CD4-positive, alpha-beta T cell treated with Interleukin-10 for 1 hour (primary cell): ENCODE measurements around the gene PSMB7.

Experiments used
- DNase-seq: peaks from one replicate; pipeline ENCODE4 v3.0.0-alpha.2; 2020

The PSMB7 gene

DNA sequence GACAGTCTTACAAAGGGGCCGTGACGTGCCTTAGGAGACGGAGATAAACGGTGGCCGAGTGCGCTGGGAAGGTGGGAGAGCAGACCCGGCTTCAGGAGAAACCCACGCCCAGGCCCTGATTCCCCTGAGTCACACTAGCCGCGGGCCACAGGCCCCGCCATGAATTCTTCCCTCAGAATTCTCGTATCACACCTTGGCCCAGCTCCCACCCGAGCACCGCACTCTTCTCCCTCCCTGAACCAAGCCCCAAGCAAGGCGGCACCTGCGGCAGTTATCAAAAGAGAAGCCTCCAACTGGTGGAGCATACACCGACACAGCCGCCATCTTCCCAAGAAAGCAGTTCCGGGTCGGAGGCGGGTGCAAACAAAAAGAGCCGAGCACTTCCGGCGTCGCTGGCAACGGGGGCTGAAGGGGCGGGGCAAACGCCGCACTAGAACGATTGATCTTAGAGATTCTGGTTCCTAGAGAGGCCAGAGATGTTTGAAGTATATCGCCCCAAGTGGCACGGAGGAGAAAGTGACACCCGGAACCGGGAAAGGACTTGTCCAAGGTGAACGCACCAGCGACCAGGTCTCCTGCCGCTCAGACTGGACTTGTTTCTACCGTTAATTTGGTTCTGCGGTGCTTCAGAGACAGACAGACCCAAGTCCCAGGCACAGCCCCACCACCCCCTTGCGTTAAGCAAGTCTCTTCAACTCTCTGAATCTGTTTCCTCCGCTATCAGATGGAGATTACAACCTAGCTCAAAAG lies at the start of gene PSMB7:
Gene PSMB7, minus strand, starts transcription at position 341 of the 750 bp plus-strand sequence. Its CDS starts 17 bp downstream, at position 324.
- peak; percentile 97 for DNase-seq

DNA sequence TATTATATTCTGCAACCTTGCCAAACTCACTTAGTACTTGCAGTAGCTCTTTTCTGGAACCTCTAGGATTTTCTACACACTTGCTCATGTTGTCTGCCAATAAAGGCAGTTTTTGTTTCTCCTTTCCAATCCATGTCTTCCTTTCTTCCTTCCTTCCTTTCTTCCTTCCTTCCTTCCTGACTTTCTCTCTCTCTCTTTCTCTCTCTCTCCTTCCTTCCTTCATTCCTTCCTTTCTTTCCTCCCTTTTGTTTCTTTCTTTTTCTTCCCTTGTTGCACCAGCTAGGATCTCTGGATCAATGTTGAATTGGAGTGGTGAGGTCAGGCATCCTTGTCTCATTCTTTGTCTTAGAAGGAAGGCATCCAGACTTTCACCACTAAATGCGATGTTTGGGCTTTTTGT lies 47.5 kb upstream of the PSMB7 start:
- DNase-seq, result no peak

DNA sequence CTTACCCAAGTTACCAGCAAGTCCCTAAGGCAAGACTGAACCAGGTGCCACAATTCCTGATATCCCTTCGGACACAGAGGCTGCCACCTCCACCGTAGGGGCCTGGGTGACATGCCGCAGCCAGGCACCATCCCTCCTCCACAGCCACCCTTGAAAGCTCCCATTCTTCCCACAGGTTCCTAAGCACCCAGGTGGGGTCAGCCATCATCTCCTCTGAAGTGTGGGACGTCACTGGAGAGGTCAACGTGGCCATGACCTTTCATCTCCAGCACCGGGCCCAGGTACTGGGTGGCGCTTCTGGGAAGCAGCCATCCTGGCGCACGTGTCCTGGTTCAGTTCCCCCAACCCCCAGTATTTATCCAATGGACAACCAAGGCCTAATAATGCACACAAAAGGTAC lies 43.2 kb upstream of the PSMB7 start:
- no peak for DNase-seq

DNA sequence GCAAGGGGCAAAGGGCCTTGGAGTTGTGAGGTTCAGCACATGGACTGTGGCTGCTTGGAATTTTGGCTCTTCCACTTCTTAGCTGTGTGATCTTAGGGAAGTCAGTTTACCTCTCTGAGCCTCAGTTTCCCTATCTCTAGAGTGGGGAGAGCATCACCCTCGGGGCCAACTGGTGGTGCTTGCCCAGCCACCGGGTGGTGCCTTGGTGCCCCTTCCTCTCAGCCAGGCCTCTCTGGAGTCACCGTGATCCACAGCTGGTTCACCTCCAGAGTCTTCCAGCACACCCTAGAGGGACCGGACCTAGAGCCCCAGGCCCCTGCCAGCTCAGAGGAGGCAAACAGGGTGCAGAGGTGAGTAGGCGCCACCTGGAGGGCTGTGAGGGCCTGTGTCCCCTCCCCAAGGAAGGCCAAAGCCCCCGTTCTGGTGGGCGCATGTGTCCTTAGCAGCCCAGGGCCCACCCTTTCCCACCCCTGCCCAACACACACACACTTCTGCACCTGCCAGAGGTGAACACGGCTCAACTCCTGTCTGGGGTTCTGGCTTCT lies 42.7 kb upstream of the PSMB7 start:
- DNase-seq, result no peak

DNA sequence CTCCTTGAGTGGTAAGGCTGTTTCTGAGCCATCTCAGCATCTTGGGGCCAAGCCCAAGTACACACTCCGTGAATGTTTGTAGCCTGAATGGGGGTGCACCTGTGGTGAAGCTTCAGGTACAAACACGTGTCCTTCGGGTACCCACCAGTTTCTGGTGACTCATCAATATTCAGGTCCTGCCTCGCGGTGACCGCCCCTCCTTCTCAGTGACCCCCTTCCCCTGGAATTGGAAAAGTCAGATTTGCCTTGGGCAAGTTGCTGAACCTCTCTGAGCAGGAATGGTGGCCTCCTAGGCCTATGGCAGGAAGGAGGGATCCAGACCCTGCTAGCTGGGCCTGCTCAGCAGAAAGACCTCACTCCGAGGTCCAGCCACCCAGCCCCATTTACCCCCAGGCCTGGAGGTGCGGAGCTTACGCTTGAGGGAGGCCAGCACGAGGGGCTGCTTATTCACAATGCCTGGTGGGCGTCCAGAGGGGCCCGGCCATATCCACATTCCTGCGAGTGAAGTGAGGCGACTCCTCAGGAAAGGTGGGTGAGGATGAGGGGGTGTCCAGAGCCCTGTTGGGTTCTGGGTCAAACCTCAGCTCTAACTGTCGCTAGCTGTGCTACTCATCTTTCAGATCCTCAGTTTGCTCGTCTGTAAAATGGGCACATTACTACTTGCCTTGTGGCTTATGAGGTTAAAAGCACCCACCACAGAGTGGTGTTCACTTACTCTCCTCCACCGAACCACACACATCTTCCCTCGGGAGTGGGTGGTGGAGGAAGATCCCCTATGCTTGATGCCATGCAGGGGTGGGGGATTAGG lies 42.0 kb upstream of the PSMB7 start:
- DNase-seq, result no peak

DNA sequence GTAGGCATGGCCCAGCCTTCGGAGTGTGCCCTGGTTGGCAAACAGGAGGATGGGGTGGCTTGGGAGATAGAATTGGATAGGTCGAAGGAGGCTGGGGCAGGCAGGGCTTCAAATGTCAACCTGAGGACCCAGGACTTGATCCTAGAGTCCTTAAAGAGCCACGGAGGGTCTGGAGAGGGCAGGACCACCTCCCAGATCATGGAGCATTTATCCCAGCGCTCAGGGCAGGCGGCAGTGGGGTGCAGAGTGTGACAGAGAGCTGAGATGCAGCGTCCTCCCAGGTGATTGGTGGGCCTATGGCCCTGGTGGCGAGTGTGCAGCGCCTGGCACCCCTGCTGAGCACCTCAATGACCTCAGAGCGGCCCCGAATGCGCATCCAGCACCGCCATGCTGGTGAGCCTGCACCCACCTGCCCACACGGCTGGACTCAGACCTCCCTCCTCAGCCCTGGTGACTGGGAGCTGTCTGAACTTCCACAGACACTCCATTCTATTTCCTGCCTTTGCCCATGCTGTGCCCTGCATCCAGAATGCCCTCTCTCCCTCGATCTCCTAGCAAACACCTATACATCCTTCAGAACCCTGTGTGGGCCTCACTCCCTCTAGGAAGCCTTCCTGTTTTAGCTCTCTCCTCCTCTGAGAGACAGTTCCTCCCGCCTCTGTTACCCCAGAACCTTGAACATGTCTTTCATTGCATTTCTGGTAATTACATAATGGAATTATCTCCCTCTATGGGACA lies 41.3 kb upstream of the PSMB7 start:
- DNase-seq, result no peak

DNA sequence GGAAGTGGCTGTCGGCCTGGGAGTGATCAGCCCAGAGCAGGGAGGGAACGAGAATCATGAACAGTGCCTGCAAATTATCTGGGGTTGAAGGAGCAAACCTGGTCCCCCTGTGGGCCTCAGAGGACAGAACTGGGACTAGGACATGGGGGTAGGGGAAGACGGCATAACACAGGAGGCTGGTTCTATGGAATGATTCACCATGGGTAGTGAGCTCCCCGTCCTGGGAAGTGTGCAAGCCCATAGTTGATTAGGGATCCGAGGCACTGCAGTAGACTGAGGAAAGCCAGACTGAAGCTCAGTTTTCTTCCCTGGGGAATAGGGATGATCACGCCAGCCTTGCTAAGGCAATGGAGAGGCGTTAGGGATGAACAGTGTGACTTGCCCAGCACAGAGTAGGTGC lies 40.6 kb upstream of the PSMB7 start:
- no peak for DNase-seq

DNA sequence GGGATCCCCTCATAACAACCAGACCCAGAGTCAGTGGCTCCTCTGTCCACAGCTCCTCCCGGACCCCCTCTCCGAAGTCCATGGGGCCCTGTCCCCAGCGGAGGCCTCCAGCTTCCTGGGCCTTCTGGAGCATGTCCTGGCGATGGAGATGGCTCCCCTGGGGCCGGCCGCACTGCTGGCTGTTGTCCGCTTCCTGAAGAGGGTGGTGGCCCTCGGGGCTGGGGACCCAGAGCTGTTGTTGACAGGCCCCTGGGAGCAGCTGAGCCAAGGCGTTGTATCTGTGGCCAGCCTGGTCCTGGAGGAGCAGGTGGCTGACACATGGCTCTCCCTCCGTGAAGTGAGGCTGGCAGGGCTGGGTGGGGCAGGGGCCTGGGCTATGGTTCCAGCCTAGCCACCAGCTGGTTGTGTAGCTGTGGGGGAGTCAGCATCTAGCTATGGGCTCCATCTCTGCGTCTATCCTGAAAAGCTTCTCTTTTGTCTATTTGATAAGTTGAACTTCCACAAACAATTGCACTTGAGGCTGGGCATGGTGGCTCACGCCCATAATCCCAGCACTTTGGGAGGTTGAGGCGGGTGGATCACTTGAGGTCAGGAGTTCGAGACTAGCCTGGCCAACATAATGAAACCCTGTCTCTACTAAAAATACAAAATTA lies 39.7 kb upstream of the PSMB7 start:
- no peak for DNase-seq

DNA sequence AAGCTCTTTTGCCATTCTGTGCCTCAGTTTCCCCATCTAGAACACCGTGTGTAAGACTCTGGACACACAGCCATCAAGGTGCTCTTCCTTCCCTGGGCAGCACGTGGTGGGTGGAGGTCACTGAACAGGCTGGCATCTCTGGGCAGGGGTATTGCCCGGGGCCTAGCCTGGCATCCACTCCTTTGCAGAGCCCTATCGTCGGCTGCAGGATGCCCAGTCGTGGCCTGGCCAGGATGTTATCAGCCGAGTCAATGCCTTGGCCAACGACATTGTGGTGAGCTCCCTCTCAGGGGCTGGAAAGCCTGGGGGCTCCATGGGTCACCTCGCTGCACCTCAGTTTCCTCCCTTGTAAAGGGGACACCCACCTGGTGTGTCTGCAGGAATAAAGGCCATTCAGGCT lies 39.1 kb upstream of the PSMB7 start:
- DNase-seq, result no peak

DNA sequence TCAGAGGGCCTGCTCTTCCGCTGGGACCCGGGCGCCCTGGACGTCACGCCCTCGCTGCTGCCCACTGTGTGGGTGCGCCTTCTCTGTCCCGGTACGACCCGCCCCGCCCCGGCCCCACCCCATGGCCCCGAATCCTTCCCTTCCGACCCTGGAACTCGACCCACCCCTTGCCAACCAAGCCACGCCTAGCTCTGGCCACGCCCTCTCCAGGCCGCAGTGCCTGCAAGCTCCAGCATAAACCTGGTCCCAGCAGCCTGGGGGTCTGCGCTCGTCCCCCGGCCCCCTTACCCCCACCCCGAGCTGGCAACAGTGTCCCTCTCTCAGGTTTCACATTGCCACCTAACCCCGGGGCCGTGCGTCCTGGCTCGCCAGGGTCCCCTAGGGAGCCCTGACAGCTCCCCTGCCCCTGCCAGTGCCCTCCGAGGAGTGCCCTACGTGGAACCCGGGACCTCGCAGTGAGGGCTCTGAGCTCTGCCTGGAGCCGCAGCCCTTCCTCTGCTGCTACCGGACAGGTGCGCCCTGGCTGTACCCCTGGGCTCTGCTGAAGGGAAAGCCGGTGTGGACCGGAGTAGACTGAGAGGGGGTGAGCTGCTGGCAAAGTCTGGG lies 38.4 kb upstream of the PSMB7 start:
- DNase-seq, result no peak

DNA sequence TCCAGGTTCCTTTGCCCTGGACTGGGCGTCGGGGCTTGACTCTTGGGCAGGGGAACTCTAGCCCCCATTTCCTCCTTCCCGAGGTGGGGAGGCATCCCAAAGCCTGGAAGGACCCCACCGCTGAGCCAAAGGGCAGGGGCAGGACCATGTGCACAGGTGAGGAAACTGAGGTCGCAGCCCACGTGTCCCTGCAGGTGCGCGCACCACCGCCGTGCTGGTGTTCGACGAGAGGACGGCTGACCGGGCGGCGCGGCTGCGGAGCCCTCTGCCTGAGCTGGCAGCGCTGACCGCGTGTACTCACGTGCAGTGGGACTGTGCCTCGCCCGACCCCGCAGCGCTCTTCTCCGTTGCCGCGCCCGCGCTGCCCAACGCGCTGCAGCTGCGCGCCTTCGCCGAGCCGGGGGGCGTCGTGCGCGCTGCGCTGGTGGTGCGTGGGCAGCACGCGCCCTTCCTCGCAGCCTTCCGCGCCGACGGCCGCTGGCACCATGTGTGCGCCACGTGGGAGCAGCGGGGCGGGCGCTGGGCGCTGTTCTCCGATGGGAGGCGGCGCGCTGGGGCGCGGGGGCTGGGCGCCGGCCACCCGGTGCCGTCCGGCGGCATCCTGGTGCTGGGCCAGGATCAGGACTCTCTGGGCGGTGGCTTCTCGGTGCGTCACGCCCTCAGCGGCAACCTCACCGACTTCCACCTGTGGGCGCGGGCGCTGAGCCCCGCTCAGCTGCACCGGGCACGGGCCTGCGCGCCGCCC lies 37.8 kb upstream of the PSMB7 start:
- no peak for DNase-seq

DNA sequence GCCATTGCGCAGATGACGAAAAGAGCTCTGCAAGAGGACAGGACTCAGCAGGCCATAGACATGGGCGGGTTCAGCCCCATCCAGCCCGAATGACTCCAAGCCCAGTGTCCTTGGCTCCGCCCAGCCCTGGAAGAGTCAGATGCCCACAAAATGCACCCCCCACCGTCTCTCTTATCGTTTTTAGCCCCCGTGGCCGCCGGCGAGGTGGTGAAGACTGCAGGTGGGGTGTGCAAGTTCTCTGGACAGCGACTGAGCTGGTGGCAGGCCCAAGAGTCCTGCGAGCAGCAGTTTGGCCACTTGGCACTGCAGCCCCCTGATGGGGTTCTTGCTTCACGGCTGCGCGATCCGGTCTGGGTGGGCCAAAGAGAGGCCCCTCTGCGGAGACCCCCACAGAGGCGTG lies 37.1 kb upstream of the PSMB7 start:
- no peak for DNase-seq

DNA sequence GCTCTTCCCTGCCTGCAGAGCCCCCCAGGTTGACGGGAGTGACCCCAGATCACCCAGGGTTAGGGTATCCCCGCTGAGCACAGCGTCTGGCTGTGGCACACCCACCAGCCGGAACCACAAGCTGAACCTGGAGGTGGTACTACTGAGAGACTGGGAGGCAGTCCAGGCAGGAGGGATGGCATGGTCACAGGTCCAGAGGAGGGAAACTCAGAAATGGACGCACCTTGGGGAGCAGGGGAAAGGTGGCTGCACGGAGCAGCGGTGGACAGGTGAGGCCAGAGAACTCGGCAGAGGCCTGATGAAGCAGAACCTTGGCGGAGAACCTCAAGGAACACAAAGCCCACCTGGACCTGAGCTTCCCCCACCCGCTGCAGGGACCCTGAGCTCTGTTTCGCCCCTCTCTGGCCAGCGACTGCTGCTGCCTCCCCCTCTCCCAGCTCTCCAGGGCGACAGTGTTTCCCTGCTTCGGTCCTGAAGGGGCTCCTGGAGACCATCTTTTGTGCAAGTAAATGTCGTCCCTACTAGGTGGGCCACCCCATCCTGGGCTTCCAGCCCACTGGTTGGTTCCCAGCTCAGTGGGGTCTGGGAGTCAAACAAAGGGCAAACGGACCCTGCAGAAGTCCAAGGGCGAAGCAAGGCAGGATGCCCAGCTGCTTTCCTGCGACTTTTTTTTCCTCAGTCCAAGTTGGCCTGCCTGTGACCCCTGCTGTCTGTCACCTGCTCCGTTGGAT lies 35.9 kb upstream of the PSMB7 start:
- no peak for DNase-seq

DNA sequence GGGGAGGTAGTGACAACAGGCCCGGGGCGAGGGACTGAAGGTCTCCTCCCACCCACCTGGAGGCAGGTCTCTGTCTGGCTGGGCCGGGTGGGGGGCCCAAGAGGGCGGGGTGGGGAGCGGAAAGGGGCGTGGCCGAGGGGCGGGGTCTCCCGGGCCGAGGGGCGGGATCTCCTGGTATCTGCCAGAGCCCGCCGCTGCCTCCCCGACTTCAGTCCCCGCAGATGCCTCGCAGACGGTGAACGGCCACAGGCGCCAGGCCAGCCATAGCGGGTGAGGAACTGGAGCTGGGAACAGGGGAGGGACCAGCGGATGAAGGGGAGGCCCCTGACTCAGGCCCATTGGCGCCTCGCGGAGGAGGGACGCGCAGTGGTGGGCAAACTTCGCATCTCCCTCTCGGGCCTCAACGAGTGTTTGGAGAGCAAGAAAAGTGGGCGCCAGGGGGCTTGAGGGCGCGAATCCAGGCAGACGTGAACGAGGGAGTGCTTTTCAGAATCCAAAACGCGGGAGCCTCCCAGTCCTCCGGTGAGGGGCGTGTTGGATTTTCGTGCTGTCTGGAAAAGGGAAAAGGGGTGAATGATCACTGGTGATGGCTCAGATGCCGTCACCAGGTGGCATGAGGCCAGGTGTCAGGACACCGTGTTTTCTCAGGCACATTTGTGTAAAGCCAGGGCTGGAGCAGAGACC lies 35.1 kb upstream of the PSMB7 start, which contains the start of gene ADGRD2:
Gene ADGRD2, plus strand, starts transcription at position 211 of the 684 bp plus-strand sequence. CDS start 1,216 bp downstream, outside the sequence.
- no peak for DNase-seq

DNA sequence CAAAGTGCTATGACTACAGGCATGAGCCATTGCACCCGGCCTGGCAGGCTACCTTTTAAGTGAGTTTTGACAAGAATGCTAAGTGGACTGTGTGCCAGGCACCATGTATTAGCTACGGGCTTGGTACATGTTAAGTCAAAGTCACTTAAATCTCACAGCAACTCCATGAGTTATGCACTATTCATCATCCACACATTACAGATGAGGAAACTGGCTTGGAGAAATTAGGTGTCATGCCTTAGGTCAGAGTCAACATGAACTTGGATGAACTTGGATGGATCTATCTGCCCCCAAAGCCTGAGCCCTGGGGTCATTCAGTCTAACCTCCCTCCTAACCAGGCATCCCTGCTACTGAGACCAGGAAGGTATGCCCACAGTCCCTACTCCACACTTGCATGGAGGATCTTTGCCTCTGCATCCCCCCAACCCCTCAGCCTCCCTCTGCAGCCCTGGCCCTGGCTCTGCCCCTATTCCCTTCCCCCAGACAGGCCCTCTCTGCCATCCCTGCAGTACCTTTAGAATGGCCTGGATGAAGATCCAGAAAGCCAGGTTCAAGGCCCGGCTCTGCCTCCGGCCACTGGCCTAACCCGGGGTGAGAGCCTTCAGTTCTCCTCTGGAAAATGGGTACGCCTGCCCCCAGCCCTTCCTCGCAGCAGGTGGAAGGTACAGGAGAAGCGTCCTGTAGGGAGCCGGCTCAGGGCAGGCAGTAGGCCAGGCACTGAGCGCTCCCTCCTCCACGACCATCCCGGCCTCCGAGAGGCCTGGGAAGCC lies 34.3 kb upstream of the PSMB7 start:
- DNase-seq, result no peak

DNA sequence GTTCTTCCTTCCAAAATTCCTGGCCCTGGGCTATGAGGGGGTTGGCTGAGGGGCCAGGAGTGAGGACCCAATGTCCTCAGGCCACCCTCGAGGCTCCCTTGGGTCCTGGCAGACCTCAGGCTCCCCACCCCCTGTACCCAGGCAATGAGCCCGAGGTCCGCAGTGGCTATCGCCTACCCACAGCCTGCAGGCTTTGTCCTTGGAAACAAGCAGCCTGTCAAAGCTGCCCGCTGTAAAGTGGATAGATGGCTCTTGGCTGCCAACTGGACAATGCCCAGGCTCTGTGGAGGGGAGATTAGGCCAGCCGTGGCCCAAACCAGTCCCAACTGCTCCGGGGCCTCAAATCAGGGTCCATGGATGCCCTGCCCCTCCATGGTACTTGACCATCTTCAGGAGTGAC lies 32.8 kb upstream of the PSMB7 start:
- DNase-seq, result no peak

DNA sequence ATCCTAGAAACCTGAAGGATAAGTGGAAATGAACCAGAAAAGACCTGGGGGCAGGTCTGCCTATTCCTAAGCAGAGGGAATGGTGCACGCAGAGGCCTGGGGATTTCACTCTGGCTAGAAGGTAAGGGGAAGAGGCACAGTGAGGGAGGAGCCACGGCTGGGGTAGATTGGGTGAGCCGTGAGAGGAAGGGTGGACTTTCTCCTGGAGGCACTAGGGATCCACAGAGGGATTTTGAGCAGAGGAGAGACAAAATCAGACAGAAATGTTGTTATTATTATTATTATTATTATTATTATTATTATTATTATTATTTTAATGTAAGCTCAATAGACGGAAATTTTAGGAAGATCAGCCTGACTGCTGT lies 32.0 kb upstream of the PSMB7 start:
- no peak for DNase-seq

DNA sequence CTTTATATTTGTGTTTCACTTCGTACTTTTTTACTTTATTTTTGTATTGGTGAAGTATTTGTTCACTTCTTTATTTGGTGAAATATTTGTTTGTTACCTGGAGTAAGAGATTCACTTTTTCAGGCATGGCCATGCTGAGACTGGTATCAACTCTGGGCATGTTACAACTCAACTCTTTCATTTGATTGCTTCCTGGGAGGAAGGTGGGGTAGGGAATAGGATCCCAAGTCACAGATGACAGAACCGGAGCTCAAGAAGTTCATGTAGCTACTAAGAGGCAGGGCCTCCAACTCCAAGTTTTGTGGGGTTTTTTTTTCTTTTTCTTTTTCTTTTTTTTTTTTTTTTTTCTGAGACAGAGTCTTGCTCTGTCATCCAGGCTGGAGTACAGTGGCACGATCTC lies 28.9 kb upstream of the PSMB7 start:
- no peak for DNase-seq

DNA sequence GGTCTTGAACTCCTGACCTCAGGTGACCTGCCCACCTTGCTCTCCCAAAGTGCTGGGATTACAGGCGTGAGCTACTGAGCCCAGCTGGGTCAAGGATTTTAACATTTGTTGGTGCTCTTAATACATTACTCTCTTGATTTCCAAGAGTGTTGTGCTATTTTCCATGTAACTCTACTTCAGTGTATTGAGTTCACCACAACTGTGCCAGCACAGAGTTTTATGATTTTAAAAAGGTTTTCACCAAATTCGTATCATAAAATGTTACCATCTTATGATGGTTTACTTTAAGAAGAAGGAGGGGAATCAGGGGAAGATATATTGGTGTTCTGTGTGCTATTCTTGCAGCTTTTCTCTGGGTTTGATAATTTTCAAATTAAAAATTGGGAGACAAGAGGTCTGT lies 28.4 kb upstream of the PSMB7 start:
- no peak for DNase-seq
